ENCODE measurements around the gene CSTF1.

CSTF1 gene

GRCh38 chr20:56392132-56392880 lies at the start of gene CSTF1, which contains the start of gene AURKA:
Gene CSTF1, plus strand, starts transcription at chr20:56392645. Its CDS starts 2,908 bp downstream, at chr20:56395553.
Gene AURKA, minus strand, starts transcription at chr20:56392215. Its CDS starts 4,018 bp downstream, at chr20:56388197.
- DNase-seq, result peak; percentile 99

- no peak for DNase-seq
Observed at GRCh38 chr20:56342783-56343182, 49.7 kb upstream of the CSTF1 start.

GRCh38 chr20:56343861-56344381 lies 48.5 kb upstream of the CSTF1 start:
- peak; percentile 77 for DNase-seq

GRCh38 chr20:56345911-56346310 lies 46.5 kb upstream of the CSTF1 start:
- DNase-seq, result no peak

- no peak for DNase-seq
Observed at GRCh38 chr20:56347628-56348304, 44.7 kb upstream of the CSTF1 start.

- DNase-seq, result no peak
Observed at GRCh38 chr20:56348305-56348693, 44.1 kb upstream of the CSTF1 start.

GRCh38 chr20:56348746-56349145 lies 43.7 kb upstream of the CSTF1 start:
- DNase-seq, result no peak

- no peak for DNase-seq
Observed at GRCh38 chr20:56350842-56351241, 41.6 kb upstream of the CSTF1 start.

- no peak for DNase-seq
Observed at GRCh38 chr20:56352345-56353055, 39.9 kb upstream of the CSTF1 start.

- DNase-seq, result no peak
Observed at GRCh38 chr20:56353356-56353755, 39.1 kb upstream of the CSTF1 start.

GRCh38 chr20:56358070-56358469 lies 34.4 kb upstream of the CSTF1 start:
- no peak for DNase-seq

GRCh38 chr20:56358600-56359211 lies 33.7 kb upstream of the CSTF1 start, which contains the start of gene FAM210B:
Gene FAM210B, plus strand, starts transcription at chr20:56358974. Its CDS starts 32 bp downstream, at chr20:56359006.
- DNase-seq, result peak; percentile 86

GRCh38 chr20:56359212-56360132 lies 33.0 kb upstream of the CSTF1 start:
- DNase-seq, result peak; percentile 39

GRCh38 chr20:56360133-56360907 lies 32.1 kb upstream of the CSTF1 start:
- no peak for DNase-seq

- no peak for DNase-seq
Observed at GRCh38 chr20:56360908-56361205, 31.6 kb upstream of the CSTF1 start.

GRCh38 chr20:56361900-56362299 lies 30.5 kb upstream of the CSTF1 start:
- DNase-seq, result no peak

GRCh38 chr20:56362833-56363413 lies 29.5 kb upstream of the CSTF1 start:
- DNase-seq, result no peak

GRCh38 chr20:56363491-56363890 lies 29.0 kb upstream of the CSTF1 start:
- peak; percentile 9 for DNase-seq

GRCh38 chr20:56368351-56369134 lies 23.9 kb upstream of the CSTF1 start:
- no peak for DNase-seq

- DNase-seq, result no peak
Observed at GRCh38 chr20:56369179-56369578, 23.3 kb upstream of the CSTF1 start.
